Measurements from ENCODE around the gene IRS1.

GRCh38 chr2:226832061-226832460, 32.4 kb upstream of the IRS1 start:
- TF ChIP-seq GATA2 (IDR thresholded peaks at IDR 0.05; ENCODE audit: low read depth, low read length) (no peak), GATA3 (IDR thresholded peaks at IDR 0.05; ENCODE audit: low read depth, low read length) (no peak)
